ENCODE results near the gene RAMP3.
"Not testable (repeated sequence)": the region's sequence is repeated elsewhere in the genome, so short reads cannot be mapped to it uniquely, and the experiment has no call there.

The RAMP3 gene

GRCh38 chr7:45161842-45162241 lies 4.3 kb downstream of the RAMP3 start:
- no peak overlapping the region for H3K4me3 ChIP-seq (ENCODE audit: low read length)
- TF ChIP-seq EZH2phosphoT487 (IDR thresholded peaks at IDR 0.05; ENCODE audit: low read depth) (no peak), CTCF (IDR thresholded peaks at IDR 0.05; ENCODE audit: low read depth, low read length) (no peak)
- H3K27me3 ChIP-seq (ENCODE audit: low read depth, low read length): no peaks in the 10 kb centered on the region; the same call in 1 of the 2 replicates
- H3K36me3 ChIP-seq (replicated peaks; ENCODE audit: low read depth, low read length): no peaks in the 10 kb centered on the region
- no peak overlapping the region for H3K4me2 ChIP-seq (ENCODE audit: low read length)
- no peak overlapping the region for H3K27ac ChIP-seq (ENCODE audit: low read length)
- H2AFZ ChIP-seq (ENCODE audit: low read depth, low read length): no peak overlapping the region
- no peak overlapping the region for H3K9ac ChIP-seq (ENCODE audit: low read length)
- peaks cover 4% of the 10 kb centered on the region; the same call in 1 of the 2 replicates for H3K4me1 ChIP-seq (ENCODE audit: low read length)
- no peaks in the 10 kb centered on the region for H3K79me2 ChIP-seq (ENCODE audit: low read length)
- 0 out of 2 replicates have a peak, but pooled peaks cover 5% of the 10 kb centered on the region for H3K9me3 ChIP-seq (ENCODE audit: insufficient read depth, low read length)
- no peaks in the 10 kb centered on the region for H4K20me1 ChIP-seq (ENCODE audit: insufficient read depth, low read length)

GRCh38 chr7:45162311-45162845 lies 4.8 kb downstream of the RAMP3 start:
- 0 out of 2 replicates have a peak, but pooled peaks cover 5% of the 10 kb centered on the region for H3K9me3 ChIP-seq (ENCODE audit: insufficient read depth, low read length)
- H3K4me2 ChIP-seq (ENCODE audit: low read length): no peak overlapping the region
- H3K79me2 ChIP-seq (ENCODE audit: low read length): no peaks in the 10 kb centered on the region
- H3K4me3 ChIP-seq (ENCODE audit: low read length): no peak overlapping the region
- H3K9ac ChIP-seq (ENCODE audit: low read length): no peak overlapping the region
- H3K27ac ChIP-seq (ENCODE audit: low read length): no peak overlapping the region
- peaks cover 4% of the 10 kb centered on the region; the same call in 1 of the 2 replicates for H3K4me1 ChIP-seq (ENCODE audit: low read length)
- no peak for TF ChIP-seq CTCF (IDR thresholded peaks at IDR 0.05; ENCODE audit: low read depth, low read length)
- no peak for TF ChIP-seq EZH2phosphoT487 (IDR thresholded peaks at IDR 0.05; ENCODE audit: low read depth)
- H4K20me1 ChIP-seq (ENCODE audit: insufficient read depth, low read length): no peaks in the 10 kb centered on the region
- H3K36me3 ChIP-seq (replicated peaks; ENCODE audit: low read depth, low read length): no peaks in the 10 kb centered on the region
- H2AFZ ChIP-seq (ENCODE audit: low read depth, low read length): no peak overlapping the region
- no peaks in the 10 kb centered on the region; the same call in 1 of the 2 replicates for H3K27me3 ChIP-seq (ENCODE audit: low read depth, low read length)

DNA sequence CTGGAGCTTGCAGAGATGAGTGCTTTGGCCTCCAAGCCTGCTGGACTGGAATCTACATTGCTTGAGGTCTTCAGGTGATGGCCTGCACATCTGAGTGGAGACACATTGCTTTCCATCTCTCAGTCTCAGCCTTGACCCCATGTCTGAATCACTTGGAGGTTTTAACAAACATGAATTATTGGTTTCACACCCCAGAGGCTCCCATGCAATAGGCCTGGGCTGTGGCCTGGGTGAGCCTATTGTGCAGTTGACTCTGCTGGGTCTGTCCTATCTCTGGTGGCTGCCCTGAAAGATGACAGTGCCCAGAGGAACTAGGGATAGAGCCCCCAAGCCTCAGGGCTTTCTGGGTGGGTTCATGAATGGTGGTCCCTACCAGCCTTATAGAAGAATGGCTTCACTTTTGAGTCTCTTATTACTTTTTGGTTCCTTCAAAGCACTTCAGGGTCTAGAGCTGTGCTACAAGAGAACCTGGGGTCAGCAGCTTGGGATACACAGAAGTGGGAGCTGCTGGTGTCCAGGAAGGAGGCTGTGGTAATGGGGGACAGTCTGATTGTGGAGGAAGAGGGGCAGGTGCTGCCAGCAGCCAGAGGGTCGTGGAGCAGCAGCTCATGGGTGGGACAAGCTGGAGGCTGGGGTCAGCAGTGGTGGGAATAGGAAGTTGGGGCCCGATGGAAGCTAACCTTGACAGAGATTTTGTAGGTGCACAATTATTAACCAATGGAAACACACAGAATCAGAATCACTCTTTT lies 5.5 kb downstream of the RAMP3 start:
- Histone ChIP-seq H3K9ac (ENCODE audit: low read length) (no peak overlapping the region), H3K4me1 (ENCODE audit: low read length) (peaks cover 4% of the 10 kb centered on the region; the same call in 1 of the 2 replicates), H3K4me3 (ENCODE audit: low read length) (no peak overlapping the region), H3K4me2 (ENCODE audit: low read length) (no peak overlapping the region), H3K9me3 (ENCODE audit: insufficient read depth, low read length) (0 out of 2 replicates have a peak, but pooled peaks cover 5% of the 10 kb centered on the region), H3K27me3 (ENCODE audit: low read depth, low read length) (no peaks in the 10 kb centered on the region; the same call in 1 of the 2 replicates), H3K36me3 (replicated peaks; ENCODE audit: low read depth, low read length) (no peaks in the 10 kb centered on the region), H3K79me2 (ENCODE audit: low read length) (no peaks in the 10 kb centered on the region), H4K20me1 (ENCODE audit: insufficient read depth, low read length) (no peaks in the 10 kb centered on the region), H3K27ac (ENCODE audit: low read length) (no peak overlapping the region), H2AFZ (ENCODE audit: low read depth, low read length) (no peak overlapping the region)
- TF ChIP-seq CTCF (IDR thresholded peaks at IDR 0.05; ENCODE audit: low read depth, low read length) (no peak), EZH2phosphoT487 (IDR thresholded peaks at IDR 0.05; ENCODE audit: low read depth) (no peak)

DNA sequence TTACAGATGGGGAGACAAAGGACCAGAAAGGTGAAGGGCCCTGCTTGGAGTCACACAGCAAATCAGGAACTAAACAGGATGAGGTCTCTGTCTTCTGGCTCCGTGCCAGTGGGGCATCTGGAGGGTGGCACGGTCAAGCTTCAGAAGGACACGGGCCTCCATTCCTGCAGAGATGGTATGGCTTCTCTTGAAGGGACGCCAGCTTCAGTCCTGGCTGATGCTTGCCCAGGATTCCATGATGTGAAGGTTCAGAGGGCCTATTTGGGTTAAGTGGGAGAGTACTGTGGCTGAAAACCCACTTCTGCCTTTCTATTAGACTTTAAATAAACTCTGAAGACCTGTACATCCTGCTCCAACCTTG lies 6.1 kb downstream of the RAMP3 start:
- Histone ChIP-seq H3K4me2 (ENCODE audit: low read length) (no peak overlapping the region), H3K4me3 (ENCODE audit: low read length) (no peak overlapping the region), H3K79me2 (ENCODE audit: low read length) (no peaks in the 10 kb centered on the region), H3K27me3 (ENCODE audit: low read depth, low read length) (no peaks in the 10 kb centered on the region; the same call in 1 of the 2 replicates), H3K27ac (ENCODE audit: low read length) (no peak overlapping the region), H3K4me1 (ENCODE audit: low read length) (peaks cover 4% of the 10 kb centered on the region; the same call in 1 of the 2 replicates), H3K9me3 (ENCODE audit: insufficient read depth, low read length) (0 out of 2 replicates have a peak, but pooled peaks cover 5% of the 10 kb centered on the region), H4K20me1 (ENCODE audit: insufficient read depth, low read length) (no peaks in the 10 kb centered on the region), H3K36me3 (replicated peaks; ENCODE audit: low read depth, low read length) (no peaks in the 10 kb centered on the region), H3K9ac (ENCODE audit: low read length) (no peak overlapping the region), H2AFZ (ENCODE audit: low read depth, low read length) (no peak overlapping the region)
- TF ChIP-seq EZH2phosphoT487 (IDR thresholded peaks at IDR 0.05; ENCODE audit: low read depth) (no peak), CTCF (IDR thresholded peaks at IDR 0.05; ENCODE audit: low read depth, low read length) (no peak)

- H3K4me1 ChIP-seq (ENCODE audit: low read length); H3K36me3 ChIP-seq (replicated peaks; ENCODE audit: low read depth, low read length); H3K4me3 ChIP-seq (ENCODE audit: low read length); H2AFZ ChIP-seq (ENCODE audit: low read depth, low read length); H4K20me1 ChIP-seq (ENCODE audit: insufficient read depth, low read length); H3K27me3 ChIP-seq (ENCODE audit: low read depth, low read length); H3K9ac ChIP-seq (ENCODE audit: low read length); H3K27ac ChIP-seq (ENCODE audit: low read length); H3K4me2 ChIP-seq (ENCODE audit: low read length); H3K9me3 ChIP-seq (ENCODE audit: insufficient read depth, low read length); H3K79me2 ChIP-seq (ENCODE audit: low read length): not testable (repeated sequence)
Observed at GRCh38 chr7:45164271-45164670, 6.7 kb downstream of the RAMP3 start.

Measured in OCI-LY3 (cell line).